Suppressor macrophage treated with lipopolysaccharide for 1 hour (primary cell): Measurements from ENCODE around the gene CTIF.

ENCODE experiments used
- DNase-seq, 3 donors: peaks; one replicate each; pipeline ENCODE4 v3.0.0-alpha.2; 2020 to 2022

CTIF gene

GRCh38 chr18:48533340-48534070 lies 5.3 kb upstream of the CTIF start:
- no peak for DNase-seq

GRCh38 chr18:48534364-48534763 lies 4.5 kb upstream of the CTIF start:
- no peak for DNase-seq

GRCh38 chr18:48535956-48536355 lies 2.9 kb upstream of the CTIF start:
- no peak for DNase-seq

GRCh38 chr18:48536516-48536915 lies 2.3 kb upstream of the CTIF start:
- DNase-seq = no peak

- peak; percentile 18 to 35 (median 24) for DNase-seq
These were observed 797 bp downstream of the CTIF start for GRCh38 chr18:48539406-48540250.

- DNase-seq = peak; percentile 31 to 73 (median 50)
These were observed 1.6 kb downstream of the CTIF start for GRCh38 chr18:48540251-48541025.

GRCh38 chr18:48541026-48541746 lies 2.4 kb downstream of the CTIF start:
- peak; percentile 82 to 92 (median 86) for DNase-seq

DNA sequence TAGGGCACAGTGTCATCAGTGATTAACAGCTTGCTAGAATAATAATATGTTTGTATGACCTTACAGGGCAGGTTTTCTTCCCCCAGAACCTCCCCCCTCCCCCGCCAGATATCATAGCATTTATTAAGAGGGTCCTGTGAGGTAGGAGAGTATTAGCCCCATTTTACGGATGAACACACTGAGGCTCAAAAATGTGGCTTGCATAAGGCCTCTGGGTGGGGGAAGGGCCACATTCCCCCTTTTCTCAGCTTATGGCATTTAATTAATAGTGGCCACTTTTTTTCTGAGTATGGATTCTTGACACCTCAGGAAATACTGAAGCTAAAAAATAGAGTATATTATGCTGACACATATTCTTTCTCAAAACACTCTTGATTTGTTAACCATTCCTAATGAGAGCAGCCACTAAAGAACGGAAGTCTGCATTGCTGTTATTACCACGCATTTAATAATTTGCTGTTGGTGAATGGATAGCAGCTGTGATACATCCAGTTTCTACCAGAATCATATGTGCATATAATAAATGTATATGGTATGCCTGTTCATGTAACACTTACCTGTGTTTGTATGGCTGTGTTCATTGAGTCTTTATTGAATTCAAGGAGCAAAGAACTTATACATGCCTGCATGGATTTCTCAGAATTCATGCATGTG lies 3.0 kb downstream of the CTIF start:
- no peak for DNase-seq

DNA sequence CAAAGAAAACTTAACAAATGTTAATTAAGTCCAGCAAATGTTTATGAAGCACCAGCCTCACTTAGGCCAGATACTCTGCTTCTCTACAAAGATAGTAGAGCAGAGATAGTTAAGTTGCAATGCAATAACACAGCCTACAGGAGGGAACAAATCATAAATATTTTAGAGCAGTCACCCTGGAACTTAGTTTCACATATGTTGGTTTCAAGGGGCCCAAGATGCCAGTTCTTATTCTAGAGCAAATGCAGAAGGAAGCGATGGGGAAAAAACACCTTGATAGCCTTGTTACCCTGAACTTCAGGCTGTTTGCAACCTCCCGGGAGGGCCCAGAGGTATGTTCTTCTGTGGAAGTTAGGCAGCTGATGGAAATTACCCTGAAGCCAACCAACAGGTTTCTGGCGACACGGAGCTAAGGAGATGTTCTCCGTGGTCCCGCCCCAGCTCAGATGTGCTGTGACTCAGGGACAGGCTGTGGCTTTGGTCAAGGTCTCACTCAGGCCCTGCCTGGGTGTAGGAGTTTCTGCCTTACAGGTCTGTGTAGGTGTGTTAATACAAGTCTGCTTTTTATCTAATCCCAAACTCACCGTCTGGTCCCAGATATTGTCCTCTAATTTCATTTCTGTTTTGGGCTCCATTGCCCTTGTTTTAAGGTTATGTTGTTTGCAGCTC lies 3.8 kb downstream of the CTIF start:
- DNase-seq = no peak

- DNase-seq = no peak
These were observed 4.4 kb downstream of the CTIF start for GRCh38 chr18:48543228-48543627.

GRCh38 chr18:48544116-48544515 lies 5.3 kb downstream of the CTIF start:
- DNase-seq = no peak

DNA sequence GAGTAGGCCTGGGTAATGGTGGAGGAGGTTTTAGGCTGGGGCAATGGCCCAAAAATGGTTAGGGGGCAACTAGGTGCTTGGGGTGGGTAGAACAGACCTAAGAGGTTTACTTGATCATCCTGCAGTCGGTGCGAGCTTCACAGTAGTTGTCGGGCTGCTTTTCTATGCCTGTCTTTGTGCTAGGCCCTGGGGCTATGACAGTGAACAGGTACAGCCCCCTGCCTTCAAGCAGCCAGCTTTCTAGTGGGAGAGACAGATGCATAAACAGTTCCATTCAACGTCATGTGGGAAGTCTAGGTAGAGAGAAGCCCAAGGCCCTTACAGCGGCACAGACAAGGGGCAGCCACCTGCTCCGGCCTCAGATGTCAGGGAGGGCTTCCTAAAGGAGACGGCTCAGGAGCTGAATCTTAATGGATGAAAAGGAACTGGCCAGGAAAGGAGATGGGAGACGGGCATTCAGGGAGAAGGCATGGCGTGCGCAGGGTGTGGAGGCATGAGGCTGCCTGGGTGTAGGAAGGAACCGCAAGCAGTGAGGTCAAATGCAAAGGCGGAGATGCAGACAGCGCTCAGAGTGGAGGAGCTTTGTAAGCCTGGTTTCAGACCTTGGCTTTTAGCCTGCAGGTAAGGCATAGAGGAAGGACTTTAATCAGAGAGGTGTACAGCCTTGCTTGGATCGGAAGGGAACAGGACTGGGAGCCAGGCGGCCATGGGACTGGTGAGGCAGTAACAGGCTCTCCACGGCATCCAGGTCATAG lies 6.0 kb downstream of the CTIF start:
- DNase-seq = no peak

GRCh38 chr18:48545757-48546321 lies 7.0 kb downstream of the CTIF start:
- peak in 2 of 3 donors; percentile 26 to 31 for DNase-seq

GRCh38 chr18:48546396-48546795 lies 7.6 kb downstream of the CTIF start:
- no peak for DNase-seq

- DNase-seq = no peak
These were observed 8.7 kb downstream of the CTIF start for GRCh38 chr18:48547531-48547981.

DNA sequence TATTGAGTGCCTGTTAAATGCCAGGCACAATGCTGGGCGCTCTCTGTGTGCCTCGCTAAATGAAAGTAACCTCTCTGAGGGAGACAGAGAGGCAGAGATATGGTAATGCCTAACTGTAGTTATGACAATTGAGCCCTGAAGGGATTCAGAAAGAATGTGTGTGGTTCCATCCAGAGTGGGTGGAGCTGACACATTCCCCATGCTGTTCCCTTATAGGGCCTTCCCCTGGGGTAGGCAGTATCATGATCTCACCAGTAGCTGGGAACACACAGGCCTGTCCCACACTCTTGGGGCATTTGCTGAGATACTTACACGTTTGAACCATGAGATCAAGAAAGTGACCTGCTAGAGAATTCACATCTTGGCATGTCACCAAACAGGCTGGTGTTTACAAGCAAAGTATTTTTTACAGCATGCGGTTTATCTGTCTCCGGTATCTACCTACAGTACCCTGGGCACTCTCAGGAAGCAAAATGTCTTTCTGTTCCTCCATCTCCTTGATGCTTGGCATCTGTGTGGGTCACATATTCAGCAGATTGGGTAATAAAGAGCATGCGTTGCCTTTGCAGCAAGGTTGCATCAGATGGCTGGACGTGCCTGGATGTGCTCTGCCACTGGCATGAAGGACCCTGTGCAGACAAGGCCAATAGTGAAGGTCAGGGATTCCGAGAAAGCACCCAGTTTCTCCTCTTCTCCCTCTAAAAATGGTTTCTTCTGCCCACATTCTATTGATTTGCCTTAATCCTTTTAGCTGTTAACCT lies 9.4 kb downstream of the CTIF start:
- peak; percentile 76 to 82 (median 80) for DNase-seq

- no peak for DNase-seq
These were observed 10.1 kb downstream of the CTIF start for GRCh38 chr18:48548921-48549320.

- no peak for DNase-seq
These were observed 11.4 kb downstream of the CTIF start for GRCh38 chr18:48550101-48550729.

DNA sequence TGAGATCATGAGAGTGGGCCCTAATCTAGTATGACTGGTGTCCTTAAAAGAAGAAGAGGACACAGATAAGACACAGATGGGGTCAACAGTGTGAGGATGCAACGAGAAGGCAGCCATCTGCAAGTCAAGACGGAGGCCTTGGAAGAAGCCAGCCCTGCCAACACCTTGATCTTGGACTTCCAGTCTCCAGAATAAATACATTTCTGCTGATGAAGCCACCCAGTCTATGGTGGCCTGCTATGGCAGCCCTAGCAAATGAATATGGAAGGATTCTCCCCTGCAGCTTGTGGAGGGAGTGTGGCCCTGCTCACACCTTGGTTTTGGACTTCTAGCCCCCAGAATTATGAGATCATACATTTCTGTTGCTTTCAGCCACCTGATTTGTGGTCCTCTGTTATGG lies 12.3 kb downstream of the CTIF start:
- DNase-seq = no peak
